Central memory CD4-positive, alpha-beta T cell (primary cell): ENCODE results near the gene PSMC5.
A peak's percentile ranks its signal among the peaks of the same experiment; 100 is the strongest.
"Not testable (repeated sequence)": the region's sequence is repeated elsewhere in the genome, so short reads cannot be mapped to it uniquely, and the experiment has no call there.

Experiments used
- DNase-seq: peaks from one replicate; pipeline ENCODE4 v3.0.0; 2022

The PSMC5 gene

DNA sequence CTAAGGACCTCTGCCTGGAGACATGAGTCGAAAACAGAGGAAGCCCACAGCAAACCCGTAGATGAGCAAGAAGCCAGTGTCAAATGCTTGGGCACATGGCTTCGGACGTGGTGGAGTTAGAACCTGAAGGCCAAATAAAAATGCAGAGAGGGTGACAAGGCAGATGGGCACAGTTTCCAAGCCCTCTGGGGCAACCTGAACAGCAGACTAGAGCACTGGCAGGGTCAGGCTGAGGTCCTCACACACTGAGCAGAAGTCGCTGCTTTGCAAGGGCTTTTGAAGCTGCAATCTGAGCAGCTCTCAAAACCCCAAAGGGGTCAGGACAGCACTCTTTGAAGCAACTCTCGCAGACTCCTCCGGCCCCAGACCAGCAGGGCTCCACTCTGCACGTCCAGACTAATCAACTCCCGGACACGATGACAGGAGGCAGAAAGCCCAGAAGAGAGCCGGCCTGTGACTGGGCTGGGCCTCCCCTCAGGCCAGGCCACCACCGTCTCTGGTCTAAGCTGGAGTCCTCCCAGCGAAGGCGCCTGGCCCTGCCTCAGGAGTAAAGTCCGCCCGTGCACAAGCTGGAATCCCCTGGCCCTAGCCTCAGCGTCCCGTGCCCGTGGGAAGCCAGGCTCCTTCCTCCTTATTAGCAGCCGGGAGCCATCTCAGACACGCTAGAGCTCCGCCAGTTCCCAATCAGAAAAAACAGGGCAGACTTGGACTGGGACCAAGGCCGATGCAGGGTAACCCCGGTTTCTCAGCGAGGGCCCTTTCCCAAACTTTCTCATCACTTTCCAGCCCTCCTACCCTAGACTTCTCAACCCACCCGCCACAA lies 14.3 kb downstream of the PSMC5 start:
- DNase-seq = no peak

DNA sequence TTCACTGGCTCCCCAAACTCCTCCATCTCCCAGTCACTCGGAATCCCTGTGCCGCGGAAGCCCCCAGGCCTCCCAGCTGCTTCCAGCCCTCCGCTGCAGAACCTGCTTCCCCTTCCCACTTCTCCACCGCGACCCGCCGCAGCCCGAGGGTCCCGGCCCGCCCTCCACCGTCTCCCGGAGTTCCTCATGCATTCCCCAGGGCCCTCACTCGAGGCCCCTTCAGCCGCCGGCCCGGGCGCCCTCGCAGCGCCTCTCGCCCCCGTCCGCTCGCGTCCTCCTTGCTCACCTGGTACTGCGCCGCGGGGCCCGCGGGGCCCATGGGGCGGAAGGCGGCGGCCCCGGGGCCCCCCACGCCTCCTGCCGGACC lies 14.9 kb downstream of the PSMC5 start:
- DNase-seq = no peak

DNA sequence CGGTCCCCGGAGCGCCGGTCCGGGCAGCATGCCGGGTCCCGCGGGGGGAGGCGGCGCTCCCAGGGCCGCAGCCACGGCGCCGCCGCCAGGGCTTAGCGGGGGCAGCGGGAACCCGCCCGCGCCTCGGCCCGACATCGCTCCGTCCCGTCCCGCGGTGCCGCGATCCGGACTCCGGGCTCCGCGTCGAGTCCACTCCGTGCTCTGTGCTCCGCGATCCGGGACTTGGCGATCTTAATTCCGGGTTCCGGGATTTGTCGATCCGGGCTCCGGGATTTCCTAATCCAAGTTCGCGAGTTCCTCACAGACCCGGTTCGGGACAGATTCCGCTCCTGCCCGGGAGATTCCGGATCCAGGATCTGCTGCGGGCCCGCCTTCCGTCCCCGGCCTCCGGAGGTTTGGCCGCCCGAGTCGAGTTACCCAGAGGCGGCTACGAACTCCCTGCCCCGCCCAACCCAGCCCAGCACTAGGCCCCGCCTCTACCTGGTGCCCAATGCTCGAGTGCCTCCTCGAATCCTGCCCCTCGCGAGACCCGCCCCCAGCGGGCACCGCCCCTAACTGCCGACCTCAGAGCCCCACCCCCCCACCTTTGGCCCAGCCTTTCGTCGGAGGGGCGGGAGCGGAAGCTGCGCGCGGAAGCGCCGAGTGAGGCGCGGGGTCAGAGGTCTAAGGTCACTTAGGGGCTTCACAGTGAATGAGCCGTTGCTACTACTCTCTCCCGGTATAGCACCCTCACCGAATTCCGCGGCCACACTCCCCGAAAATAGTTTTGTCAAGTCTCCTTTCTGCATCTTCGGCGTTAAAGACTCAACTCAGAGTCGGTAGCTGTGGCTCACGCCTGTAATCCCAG lies 15.5 kb downstream of the PSMC5 start, which contains the start of gene SMARCD2:
TSS of gene SMARCD2 (minus strand) at position 146 of the 847 bp plus-strand sequence. CDS start at position 135, 11 bp downstream.
- peak; percentile 97 for DNase-seq

DNA sequence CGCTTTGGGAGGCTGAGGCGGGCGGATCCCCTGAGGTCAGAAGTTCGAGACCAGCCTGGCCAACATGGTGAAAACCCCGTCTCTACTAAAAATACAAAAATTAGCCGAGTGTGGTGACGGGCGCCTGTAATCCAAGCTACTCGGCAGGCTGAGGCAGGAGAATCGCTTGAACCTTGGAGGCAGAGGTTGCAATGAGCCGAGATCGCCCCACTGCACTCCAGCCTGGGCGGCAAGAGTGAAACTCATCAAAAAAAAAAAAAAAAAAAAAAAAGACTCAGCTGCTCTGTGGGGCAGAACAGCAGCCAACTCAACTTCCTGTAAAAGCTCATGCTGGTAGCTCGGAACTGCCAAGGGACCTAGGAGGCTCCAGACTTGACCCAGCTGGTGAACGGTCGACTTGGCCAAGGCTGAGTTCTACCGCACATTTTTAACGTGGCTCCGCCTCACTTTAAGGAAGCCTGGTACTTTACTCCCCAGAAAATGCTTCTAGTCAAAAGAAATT lies 16.2 kb downstream of the PSMC5 start:
- not testable (repeated sequence) for DNase-seq

DNA sequence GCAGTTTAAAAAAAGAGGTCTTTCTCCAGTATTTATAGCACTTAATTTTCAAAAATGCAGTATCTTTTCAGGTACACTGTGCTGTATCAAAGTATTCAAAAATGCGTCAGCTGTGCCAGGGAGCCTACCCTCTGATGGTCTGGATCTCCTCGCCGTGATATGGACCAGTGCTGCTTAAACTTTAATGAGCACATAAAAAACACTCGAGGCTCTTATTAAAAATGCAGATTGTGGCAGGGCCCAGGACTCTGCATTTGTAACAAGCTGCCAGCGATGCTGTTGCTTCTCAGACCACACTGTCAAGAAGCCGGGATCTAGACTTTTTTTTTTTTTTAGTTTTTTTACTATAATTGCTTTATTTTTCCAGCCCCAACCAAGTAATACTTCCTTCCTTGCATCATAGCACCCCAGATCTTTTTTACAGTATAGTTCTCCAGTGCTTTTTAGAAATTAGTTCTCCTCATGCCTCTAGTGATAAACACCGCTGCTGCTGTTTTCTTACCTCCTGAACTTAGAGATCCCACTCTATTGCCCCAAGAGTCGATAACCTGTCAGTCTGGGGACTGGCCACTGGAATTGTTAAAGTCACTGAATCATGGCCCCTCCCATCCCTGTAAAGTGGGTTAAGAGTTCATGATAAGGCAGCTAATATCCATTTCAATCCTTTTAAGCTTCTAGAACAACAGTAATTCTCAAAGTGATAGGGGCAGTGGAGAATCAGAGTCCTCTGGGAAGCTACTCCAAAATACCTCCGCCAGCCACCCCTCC lies 16.9 kb downstream of the PSMC5 start:
- DNase-seq = no peak

DNA sequence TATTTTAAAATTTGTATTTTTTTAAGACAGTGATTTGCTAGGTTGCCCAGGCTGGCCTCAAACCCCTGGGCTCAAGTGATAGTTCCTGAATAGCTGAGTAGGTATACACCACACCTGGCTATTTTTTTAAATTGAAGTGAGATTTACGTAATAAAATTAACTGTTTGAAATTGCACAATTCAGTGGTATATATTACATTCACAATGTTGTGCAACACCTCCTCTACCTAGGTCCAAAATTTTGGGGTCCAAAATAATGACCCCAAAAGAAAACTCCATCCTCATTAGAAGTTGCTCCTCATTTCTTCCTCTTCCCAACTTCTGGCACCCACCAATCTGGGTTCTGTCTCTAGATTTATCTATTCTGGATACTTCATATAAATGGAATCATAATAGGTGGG lies 18.3 kb downstream of the PSMC5 start:
- no peak for DNase-seq

DNA sequence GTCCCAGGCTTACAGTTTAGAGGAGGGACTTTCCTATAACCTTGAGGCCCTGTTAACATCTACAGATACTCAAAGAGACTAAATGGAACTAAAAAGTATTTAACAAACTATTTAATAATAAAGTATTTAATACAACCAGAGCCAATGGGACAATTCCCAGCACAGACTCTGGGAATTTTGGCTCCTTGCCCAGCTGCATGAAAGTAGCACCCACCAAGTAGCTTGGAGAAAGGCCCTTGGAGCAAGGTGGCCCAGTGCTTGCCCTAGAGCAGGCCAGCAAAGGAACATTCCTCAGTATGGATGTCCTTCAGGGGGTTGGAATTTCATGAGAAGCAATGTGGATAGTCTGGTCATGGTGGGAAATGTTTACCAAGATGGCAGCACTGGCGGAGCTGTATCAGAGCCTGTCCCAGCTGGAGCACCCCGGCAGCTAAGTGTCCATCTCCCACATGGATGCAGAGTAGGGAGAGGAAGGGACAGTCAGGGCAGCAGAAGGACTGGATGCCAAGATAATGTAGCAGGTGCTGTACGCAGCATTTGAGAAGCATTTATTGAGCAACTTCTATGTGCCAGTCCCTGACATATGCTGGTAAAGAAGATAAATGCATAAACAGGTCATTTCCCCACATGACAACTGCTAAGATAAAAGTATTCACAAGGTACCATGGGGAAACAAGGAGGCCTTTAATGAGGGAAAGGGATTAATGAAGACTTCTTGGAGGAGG lies 20.5 kb downstream of the PSMC5 start:
- DNase-seq = no peak

DNA sequence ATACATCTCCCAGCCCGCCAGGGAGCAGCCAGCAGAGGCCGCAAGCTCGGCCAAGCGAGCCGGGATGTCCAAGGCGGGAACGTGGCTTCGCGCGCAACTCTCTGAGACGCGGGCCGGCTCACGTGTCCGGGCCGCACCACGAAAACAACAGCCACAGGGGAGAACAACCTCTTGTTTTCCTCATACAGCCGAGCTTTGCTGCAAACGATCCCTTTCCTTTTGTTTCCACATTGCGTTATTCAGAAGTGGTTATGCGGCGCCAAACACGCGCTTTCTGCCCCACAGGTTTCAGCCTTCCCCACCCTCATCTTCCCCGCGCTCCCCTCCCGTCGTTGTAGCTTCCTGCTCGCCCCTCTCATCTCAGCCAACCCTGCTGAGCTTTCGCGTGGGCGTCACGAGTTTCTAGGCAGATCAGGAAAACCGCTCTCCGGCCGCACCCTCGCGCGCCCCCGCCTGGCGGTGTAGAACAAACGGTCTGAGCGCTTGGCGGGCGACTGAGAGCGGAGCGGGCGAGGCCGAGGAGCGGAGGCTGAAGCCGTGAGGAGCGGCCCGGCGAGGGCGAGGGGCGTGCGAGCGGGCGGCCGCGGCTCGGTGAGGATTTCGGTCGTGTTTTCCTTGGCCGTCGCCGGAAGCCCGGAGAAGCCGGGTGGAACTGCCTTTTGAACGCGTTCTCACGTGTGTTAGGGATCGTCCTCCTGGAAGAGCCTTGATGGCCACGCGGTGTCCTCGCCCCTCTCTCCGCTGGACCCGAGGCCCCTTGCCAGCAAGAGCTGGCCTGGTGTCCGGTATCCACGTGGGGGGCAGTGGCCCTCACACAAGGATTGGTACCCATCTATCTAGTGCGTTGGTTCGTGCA lies 21.8 kb downstream of the PSMC5 start:
- peak; percentile 90 for DNase-seq

DNA sequence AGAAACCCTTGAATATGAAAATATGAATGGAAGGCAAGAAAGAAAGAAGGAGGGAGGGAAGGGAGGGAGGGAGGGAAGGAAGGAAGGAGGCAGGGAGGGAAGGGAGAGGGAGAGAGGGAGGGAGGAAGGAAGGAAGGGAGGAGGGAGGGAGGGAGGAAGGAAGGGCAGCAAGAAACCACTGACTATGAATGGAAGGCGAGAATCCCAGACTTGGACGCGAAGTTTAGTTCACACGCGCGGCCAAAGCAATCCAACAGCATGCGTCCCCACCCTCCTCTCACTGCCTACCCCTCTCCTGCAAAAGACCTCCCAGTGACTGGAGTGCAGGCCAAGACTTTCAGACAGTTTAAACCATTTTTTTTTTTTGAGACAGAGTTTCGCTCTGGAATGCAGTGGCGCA lies 23.2 kb downstream of the PSMC5 start:
- DNase-seq = no peak

DNA sequence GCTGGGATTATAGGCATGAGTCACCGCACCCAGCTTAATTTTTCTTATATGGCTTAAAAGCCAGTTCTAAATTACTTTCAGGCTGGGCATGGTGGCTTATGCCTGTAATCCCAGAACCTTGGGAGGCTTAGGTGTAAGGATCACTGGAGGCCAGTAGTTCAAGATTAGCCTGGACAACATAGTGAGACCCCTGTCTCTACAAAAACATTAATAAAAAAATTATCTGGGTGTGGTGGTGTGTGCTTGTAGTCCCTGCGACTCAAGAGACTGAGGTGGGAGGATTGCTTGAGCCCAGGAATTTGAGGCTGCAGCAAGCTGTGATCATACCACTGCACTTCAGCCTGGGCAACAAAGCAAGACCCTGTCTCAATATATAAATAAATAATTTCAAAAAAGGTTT lies 26.0 kb downstream of the PSMC5 start:
- DNase-seq = no peak

DNA sequence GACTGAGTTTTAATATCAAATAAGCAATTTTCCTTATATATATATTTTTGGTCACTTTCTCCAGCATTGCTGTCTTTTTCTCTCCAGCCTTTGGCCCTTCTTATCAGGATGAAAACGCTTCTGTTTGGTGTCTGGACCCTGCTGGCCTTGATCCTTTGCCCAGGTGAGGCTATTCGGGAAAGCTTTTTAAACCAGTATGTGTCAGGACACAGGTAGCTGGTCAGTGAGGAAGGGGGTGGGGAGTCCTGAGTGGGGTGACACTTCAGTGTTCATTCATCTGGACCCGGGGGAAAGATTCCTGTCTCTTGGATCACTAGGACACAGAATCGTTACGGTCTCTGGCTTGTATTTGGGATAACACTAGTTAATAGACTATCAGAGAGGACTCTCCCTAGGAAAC lies 27.5 kb downstream of the PSMC5 start:
- DNase-seq = no peak

DNA sequence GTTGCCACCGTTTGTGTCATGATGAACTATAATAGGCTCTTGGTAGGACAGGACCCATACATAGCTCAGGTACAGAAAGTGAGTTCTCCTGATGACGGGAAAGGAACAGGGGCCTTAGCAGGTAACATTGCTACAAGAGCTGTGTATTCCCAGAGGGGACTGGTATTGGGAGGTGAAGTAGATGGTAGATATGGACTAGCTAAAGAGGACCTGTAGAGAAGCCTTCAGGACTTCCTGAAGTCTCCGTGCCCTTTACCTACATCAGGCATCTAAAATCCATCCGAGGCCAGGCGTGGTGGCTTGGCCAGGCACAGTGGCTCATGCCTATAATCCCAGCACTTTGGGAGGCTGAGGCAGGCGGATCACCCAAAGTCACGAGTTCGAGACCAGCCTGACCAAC lies 28.0 kb downstream of the PSMC5 start:
- DNase-seq = no peak

DNA sequence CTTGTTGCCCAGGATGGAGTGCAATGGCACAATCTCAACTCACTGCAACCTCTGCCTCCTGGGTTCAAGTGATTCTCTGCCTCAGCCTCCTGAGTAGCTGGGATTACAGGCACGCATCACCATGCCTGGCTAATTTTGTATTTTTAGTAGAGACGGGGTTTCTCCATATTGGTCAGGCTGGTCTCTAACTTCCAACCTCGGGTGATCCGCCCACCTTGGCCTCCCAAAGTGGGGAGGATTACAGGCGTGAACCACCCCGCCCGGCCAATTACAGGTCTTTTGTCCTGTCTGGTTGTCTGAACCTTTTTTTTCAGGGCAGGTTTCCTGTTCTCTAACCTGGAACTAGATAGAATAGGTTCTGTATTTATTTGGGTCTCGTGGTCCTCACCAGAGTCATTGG lies 29.2 kb downstream of the PSMC5 start:
- DNase-seq = not testable (repeated sequence)

DNA sequence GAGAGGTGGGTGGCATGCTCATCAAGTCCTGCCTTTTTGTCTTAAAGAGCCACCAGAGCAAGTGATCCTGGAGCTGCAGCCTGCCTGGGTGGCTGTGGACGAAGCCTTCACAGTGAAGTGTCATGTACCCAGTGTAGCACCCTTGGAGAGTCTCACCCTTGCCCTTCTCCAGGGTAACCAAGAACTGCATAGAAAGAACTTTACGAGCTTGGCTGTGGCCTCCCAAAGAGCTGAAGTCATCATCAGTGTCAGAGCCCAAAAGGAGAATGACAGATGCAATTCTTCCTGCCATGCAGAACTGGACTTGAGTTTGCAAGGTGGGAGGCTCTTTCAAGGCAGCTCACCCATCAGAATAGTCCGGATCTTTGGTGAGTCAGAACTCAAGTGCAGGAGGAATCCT lies 32.0 kb downstream of the PSMC5 start:
- DNase-seq = no peak

DNA sequence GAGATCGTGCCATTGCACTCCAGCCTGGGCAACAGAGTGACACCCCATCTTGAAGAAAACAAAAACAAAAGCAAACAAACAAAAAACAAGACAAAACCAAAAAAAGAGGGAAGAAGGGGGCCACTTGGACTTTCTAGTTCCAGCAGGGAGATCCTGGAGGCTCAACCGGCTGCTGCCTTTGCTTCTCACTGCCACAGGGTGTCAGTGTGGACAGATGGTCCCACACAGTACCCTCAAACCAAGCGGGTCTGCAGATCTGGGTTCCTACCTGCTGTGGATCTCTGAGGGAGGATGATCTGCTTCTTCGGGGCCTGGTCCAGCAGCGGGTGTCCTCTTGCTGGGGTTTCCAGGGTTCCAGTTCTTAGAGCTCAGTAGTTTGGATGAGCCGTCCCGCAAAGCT lies 39.4 kb downstream of the PSMC5 start:
- not testable (repeated sequence) for DNase-seq

DNA sequence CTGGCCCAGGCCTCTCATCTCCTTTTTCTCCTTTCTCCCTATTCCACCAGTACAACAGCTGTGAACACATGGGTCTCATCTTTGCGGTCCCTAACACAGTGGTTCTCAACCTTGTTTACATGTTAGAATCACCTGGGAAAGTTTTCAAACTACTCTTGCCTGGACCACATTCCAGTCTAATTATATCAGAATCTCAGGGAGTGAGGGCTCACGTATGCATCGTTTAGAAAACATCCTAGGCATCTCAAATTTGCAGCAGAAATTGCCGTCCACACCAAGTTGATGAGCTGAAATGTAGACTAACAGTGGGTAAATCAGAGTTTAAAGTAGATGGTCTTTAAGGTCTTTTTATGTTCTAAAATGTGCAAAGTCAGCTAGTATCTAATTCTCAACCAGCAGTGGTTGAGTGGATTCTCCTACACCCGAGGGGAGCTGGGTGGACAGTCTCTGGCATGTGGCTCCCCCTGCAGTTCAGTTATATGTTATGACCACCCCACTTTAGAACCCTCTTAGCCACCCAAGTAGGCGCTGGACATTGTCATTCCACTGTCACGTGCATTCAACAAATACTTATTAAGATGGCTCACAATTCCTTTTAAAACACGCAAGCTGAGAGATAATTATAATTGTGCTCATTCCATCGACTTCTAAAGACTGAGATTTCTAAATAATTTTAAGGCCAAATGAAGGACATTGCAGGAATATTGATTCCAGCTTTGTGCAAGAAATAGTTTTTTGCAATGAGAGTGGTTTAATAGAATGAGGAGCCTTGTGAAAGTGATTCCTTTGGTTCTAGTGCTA lies 42.5 kb downstream of the PSMC5 start:
- DNase-seq = not testable (repeated sequence)

DNA sequence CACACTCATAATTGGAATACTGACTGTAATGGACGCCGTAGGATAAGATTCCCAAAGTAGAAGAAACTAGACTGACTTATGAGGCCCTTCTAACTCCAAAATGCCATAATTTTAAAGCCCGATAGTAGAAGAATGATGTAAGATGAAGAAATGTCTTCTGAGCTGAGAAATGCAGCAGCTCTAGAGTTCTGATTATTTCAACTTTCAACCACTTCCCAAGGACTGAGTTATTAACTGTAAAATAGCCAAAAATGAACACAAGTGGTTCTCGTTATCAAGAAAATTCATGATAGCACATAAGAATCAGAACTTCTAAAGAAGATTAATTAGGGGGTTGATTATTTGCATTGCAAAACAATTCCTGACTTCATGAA lies 43.0 kb downstream of the PSMC5 start:
- not testable (repeated sequence) for DNase-seq

DNA sequence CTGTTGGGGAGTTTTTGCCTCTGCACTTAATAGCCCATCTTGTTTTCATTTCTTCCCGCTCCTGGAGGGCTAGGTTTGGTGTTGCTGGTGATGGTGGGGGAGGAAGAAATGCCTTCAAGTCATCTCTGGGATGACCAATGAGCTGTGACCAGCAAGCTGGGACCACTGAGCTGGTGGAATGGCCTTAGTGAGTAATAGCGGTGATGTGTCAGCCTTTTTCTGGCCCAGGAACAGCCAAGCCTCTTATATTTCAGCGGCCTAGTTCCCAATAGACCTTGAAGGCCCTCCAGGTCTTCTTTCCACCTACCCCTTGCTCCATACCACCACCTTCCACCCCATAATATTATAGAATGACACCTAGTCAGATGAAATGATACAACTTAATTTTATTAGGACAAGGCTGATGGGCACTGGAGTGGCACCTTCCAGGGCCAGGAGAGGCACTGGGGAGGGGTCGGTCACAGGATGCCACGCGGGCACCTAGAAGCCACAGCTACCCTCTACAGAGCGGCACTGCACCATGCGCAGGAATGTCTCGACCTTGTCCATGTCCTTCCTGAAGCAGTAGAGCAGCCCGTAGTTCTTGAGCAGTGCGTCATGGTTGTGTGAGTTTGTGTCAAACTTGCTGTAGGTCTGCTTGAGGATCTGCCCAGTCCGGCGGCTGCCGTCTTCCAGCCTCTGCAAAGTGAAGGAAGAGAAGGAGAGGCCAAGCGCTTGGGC lies 44.6 kb downstream of the PSMC5 start:
- not testable (repeated sequence) for DNase-seq

DNA sequence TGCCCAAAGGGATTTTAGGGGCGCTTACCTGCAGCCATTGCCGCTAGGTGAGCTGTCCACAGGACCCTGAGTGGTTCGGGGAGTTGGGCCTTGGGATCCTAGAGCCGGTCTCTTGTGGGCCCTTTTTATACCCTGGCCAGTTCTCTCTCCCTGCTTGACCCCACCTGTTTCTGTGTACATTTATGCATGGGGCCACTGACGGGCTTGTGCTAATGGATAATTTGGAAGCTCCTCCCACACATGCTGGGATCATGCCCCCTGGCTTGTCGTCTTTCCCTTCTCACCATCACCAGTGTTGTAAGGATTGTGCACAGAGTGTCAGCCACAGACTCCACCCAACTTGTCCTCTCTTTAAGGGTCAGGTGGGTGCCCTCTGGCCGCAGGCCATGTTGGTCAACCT lies 46.3 kb downstream of the PSMC5 start, which contains the start of gene CSH2:
TSS of gene CSH2 (minus strand) at position 101 of the 400 bp plus-strand sequence. CDS start at position 38, 63 bp downstream.
- DNase-seq = not testable (repeated sequence)
